ENCODE measurements around the gene CASQ1. TPM values are rescaled to one million over a fixed set of nuclear protein-coding genes. Genes with fewer than 3 reads are reported as not detected.

Gene CASQ1
- total RNA-seq, 1 donor from 2014 or later, result not detected

- TF ChIP-seq, protein P1, sequence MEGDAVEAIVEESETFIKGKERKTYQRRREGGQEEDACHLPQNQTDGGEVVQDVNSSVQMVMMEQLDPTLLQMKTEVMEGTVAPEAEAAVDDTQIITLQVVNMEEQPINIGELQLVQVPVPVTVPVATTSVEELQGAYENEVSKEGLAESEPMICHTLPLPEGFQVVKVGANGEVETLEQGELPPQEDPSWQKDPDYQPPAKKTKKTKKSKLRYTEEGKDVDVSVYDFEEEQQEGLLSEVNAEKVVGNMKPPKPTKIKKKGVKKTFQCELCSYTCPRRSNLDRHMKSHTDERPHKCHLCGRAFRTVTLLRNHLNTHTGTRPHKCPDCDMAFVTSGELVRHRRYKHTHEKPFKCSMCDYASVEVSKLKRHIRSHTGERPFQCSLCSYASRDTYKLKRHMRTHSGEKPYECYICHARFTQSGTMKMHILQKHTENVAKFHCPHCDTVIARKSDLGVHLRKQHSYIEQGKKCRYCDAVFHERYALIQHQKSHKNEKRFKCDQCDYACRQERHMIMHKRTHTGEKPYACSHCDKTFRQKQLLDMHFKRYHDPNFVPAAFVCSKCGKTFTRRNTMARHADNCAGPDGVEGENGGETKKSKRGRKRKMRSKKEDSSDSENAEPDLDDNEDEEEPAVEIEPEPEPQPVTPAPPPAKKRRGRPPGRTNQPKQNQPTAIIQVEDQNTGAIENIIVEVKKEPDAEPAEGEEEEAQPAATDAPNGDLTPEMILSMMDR (IDR thresholded peaks at IDR 0.05; ENCODE audit: partially characterized antibody, unreplicated experiment), result no peak
- Mint-ChIP-seq H3K4me3 (ENCODE audit: unreplicated experiment) (no peak overlapping the region), H3K4me1 (ENCODE audit: low read depth, unreplicated experiment) (no peaks in the 10 kb centered on the region), H3K27me3 (ENCODE audit: unreplicated experiment) (peaks cover 2% of the 10 kb centered on the region), H3K36me3 (ENCODE audit: unreplicated experiment) (no peaks in the 10 kb centered on the region), H3K9me3 (ENCODE audit: unreplicated experiment) (peaks cover 2% of the 10 kb centered on the region), H3K27ac (ENCODE audit: unreplicated experiment) (no peak overlapping the region)
- DNase-seq, result no peak
Observed at GRCh38 chr1:160162931-160163330, 27.4 kb upstream of the CASQ1 start.

GRCh38 chr1:160163615-160164014 is 26.8 kb upstream of the CASQ1 start:
- no peak for DNase-seq
- Mint-ChIP-seq H3K4me1 (ENCODE audit: low read depth, unreplicated experiment) (no peaks in the 10 kb centered on the region), H3K36me3 (ENCODE audit: unreplicated experiment) (no peaks in the 10 kb centered on the region), H3K9me3 (ENCODE audit: unreplicated experiment) (peaks cover 2% of the 10 kb centered on the region), H3K4me3 (ENCODE audit: unreplicated experiment) (no peak overlapping the region), H3K27ac (ENCODE audit: unreplicated experiment) (no peak overlapping the region), H3K27me3 (ENCODE audit: unreplicated experiment) (peaks cover 2% of the 10 kb centered on the region)
- TF ChIP-seq, protein P1 (IDR thresholded peaks at IDR 0.05; ENCODE audit: partially characterized antibody, unreplicated experiment), result no peak

GRCh38 chr1:160164121-160164520 is 26.3 kb upstream of the CASQ1 start:
- Mint-ChIP-seq H3K27ac (ENCODE audit: unreplicated experiment) (no peak overlapping the region), H3K36me3 (ENCODE audit: unreplicated experiment) (no peaks in the 10 kb centered on the region), H3K4me3 (ENCODE audit: unreplicated experiment) (no peak overlapping the region), H3K4me1 (ENCODE audit: low read depth, unreplicated experiment) (peaks cover 3% of the 10 kb centered on the region), H3K27me3 (ENCODE audit: unreplicated experiment) (peaks cover 2% of the 10 kb centered on the region), H3K9me3 (ENCODE audit: unreplicated experiment) (peaks cover 2% of the 10 kb centered on the region)
- TF ChIP-seq, protein P1 (IDR thresholded peaks at IDR 0.05; ENCODE audit: partially characterized antibody, unreplicated experiment), result no peak
- DNase-seq, result no peak

DNA sequence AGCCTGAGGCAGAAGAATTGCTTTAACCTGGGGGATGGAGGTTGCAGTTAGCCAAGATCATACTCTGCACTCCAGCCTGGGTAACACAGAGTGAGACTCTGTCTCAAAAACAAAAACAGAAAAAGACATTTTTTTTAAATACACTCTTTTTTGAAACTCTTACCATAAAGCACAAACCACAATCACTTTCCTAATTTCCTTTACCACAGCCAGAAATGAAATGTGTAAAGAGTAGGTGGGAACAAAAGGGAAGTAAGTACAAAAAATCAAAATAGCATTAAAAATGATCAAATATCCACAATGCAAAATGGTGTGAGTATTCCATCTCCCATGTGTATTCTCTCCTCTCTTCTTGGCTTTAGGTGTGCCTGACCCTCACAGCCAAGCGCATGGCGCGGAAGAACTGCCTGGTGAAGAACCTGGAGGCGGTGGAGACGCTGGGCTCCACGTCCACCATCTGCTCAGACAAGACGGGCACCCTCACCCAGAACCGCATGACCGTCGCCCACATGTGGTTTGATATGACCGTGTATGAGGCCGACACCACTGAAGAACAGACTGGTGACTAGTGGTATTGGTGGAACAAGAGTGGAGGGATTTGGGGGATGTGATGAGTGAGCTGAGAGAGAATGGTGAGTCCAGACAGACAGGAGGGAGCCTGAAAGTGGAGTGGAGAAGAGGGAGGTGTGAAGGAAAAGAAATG is 24.1 kb upstream of the CASQ1 start:
- peaks cover 7% of the 10 kb centered on the region for H3K27me3 Mint-ChIP-seq (ENCODE audit: unreplicated experiment)
- no peak for DNase-seq
- H3K36me3 Mint-ChIP-seq (ENCODE audit: unreplicated experiment), result no peaks in the 10 kb centered on the region
- H3K4me3 Mint-ChIP-seq (ENCODE audit: unreplicated experiment), result no peak overlapping the region
- no peak overlapping the region for H3K27ac Mint-ChIP-seq (ENCODE audit: unreplicated experiment)
- TF ChIP-seq, protein P1 (IDR thresholded peaks at IDR 0.05; ENCODE audit: partially characterized antibody, unreplicated experiment), result no peak
- peaks cover 4% of the 10 kb centered on the region for H3K9me3 Mint-ChIP-seq (ENCODE audit: unreplicated experiment)
- H3K4me1 Mint-ChIP-seq (ENCODE audit: low read depth, unreplicated experiment), result peaks cover 10% of the 10 kb centered on the region

DNA sequence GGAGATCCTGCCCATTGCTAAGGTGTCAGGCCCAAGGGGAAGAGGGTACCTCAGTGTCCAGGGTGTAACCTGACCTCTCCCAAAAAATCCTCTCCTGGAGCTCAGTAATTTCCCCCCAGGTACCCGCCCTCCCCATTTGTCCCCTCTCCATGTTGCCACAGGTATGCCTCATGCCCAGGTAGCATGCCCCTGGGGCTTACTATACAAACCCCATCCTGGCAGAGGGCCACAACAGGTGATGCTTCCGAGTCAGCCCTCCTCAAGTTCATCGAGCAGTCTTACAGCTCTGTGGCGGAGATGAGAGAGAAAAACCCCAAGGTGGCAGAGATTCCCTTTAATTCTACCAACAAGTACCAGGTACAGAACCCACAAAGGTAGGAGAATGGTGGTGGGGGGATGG is 23.3 kb upstream of the CASQ1 start:
- no peak for DNase-seq
- Mint-ChIP-seq H3K4me1 (ENCODE audit: low read depth, unreplicated experiment) (peaks cover 13% of the 10 kb centered on the region), H3K27me3 (ENCODE audit: unreplicated experiment) (peaks cover 7% of the 10 kb centered on the region), H3K36me3 (ENCODE audit: unreplicated experiment) (peaks cover 2% of the 10 kb centered on the region), H3K27ac (ENCODE audit: unreplicated experiment) (no peak overlapping the region), H3K4me3 (ENCODE audit: unreplicated experiment) (no peak overlapping the region), H3K9me3 (ENCODE audit: unreplicated experiment) (peaks cover 5% of the 10 kb centered on the region)
- TF ChIP-seq, protein P1 (IDR thresholded peaks at IDR 0.05; ENCODE audit: partially characterized antibody, unreplicated experiment), result no peak

Measured in glutamatergic neuron (in vitro differentiated cells).